H1 (cell line): ENCODE measurements around the gene GAP43. TPM values are rescaled to one million over a fixed set of nuclear protein-coding genes. Genes with fewer than 3 reads are reported as not detected.

Experiments used
- CTCF ChIA-PET: fragments of 300-600 bp; sonication (Branson Sonifier 250); formaldehyde crosslinking; loops from one replicate; lab custom pipeline; 2021; ENCODE audit not compliant: partially characterized antibody; lab: Charles Lee
- POLR2A ChIA-PET: fragments of 300-600 bp; sonication (Branson Sonifier 250); formaldehyde crosslinking; loops from one replicate; lab custom pipeline; 2021; ENCODE audit warnings: inconsistent platforms; ENCODE audit not compliant: partially characterized antibody; lab: Charles Lee
- DNase-seq, 2 experiments: peaks; one replicate each; pipeline versions ENCODE4 v3.0.0 to v3.0.0-alpha.2; 2010 to 2022; ENCODE audit warnings: low spot score in 2 of 2, low read depth in 1 of 2, mixed read lengths in 1 of 2
- FAIRE-seq: peaks from 2 replicates; lab custom pipeline; 2011; peaks lifted over from hg19 to GRCh38; lab: Jason Lieb, UNC
- H2AFZ ChIP-seq: 2 replicates; pipeline ENCODE4 v1.8.1; 2012; ENCODE audit warnings: low read length, inconsistent platforms
- H2AK5ac ChIP-seq: 2 replicates; pipeline ENCODE4 v1.6.1; 2013; ENCODE audit warnings: low read depth, low read length
- H2BK120ac ChIP-seq: replicated peaks from 2 replicates; pipeline ENCODE3; 2013; ENCODE audit warnings: low read depth, low read length, inconsistent platforms
- H2BK12ac ChIP-seq: 2 replicates; pipeline ENCODE4 v1.6.1; 2013; ENCODE audit warnings: low read depth, low read length
- H2BK15ac ChIP-seq: 2 replicates; pipeline ENCODE4 v1.6.1; 2013; ENCODE audit warnings: low read length
- H2BK20ac ChIP-seq: 2 replicates; pipeline ENCODE4 v1.6.1; 2013; ENCODE audit warnings: low read length
- H2BK5ac ChIP-seq: 2 replicates; pipeline ENCODE4 v1.6.1; 2013; ENCODE audit warnings: low read depth, low read length
- H3K14ac ChIP-seq: 2 replicates; pipeline ENCODE4 v1.6.1; 2013; ENCODE audit warnings: inconsistent platforms; ENCODE audit not compliant: insufficient read length
- H3K18ac ChIP-seq: 2 replicates; pipeline ENCODE4 v1.6.1; 2013; ENCODE audit warnings: low read length; ENCODE audit errors: extremely low read depth
- H3K23ac ChIP-seq: 2 replicates; pipeline ENCODE4 v1.6.1; 2013; ENCODE audit warnings: inconsistent platforms; ENCODE audit not compliant: insufficient read length
- H3K23me2 ChIP-seq: 2 replicates; pipeline ENCODE4 v1.6.1; 2013; ENCODE audit warnings: low read depth, low read length
- H3K27ac ChIP-seq: 2 replicates; pipeline ENCODE4 v1.6.1; 2011; ENCODE audit warnings: low read depth, low read length, inconsistent platforms
- H3K27me3 ChIP-seq, 4 experiments: replicated peaks in 1 of 4; 1 replicate in 1 of 4; 2 replicates in 3 of 4; pipeline versions ENCODE4 v1.6.1 to v1.8.1; 2011 to 2013; ENCODE audit warnings: low read length in 3 of 4, mild to moderate bottlenecking in 3 of 4, inconsistent platforms in 2 of 4, mixed read lengths in 2 of 4, moderate library complexity in 1 of 4; ENCODE audit not compliant: control insufficient read depth in 3 of 4, insufficient read depth in 3 of 4; ENCODE audit errors: extremely low read depth in 1 of 4
- H3K36me3 ChIP-seq, 4 experiments: 2 replicates each; pipeline versions ENCODE4 v1.6.1 to v1.8.1; 2011 to 2013; ENCODE audit warnings: mild to moderate bottlenecking in 4 of 4, low read length in 3 of 4, moderate library complexity in 2 of 4, control low read depth in 1 of 4, inconsistent platforms in 1 of 4; ENCODE audit not compliant: insufficient read depth in 4 of 4, control insufficient read depth in 2 of 4
- H3K4ac ChIP-seq: replicated peaks from 2 replicates; pipeline ENCODE3; 2013; ENCODE audit warnings: low read length, low read depth, mixed read lengths, inconsistent platforms; ENCODE audit not compliant: insufficient read length
- H3K4me1 ChIP-seq, 4 experiments: replicated peaks in 1 of 4; 1 replicate in 1 of 4; 2 replicates in 3 of 4; pipeline versions ENCODE4 v1.6.1 to v1.8.1; 2011 to 2013; ENCODE audit warnings: low read length in 3 of 4, inconsistent platforms in 2 of 4, mixed read lengths in 1 of 4; ENCODE audit not compliant: insufficient read depth in 4 of 4, control insufficient read depth in 3 of 4
- H3K4me2 ChIP-seq, 2 experiments: 2 replicates each; pipeline versions ENCODE4 v1.6.1 to v1.8.1; 2011 to 2013; ENCODE audit warnings: low read depth in 2 of 2, low read length in 2 of 2, control low read depth in 1 of 2, inconsistent platforms in 1 of 2, mild to moderate bottlenecking in 1 of 2; ENCODE audit not compliant: insufficient read depth in 1 of 2
- H3K4me3 ChIP-seq, 4 experiments: fragments of 200-600, 300-600 bp in 1 of 4; sonication (generic), shearing (Covaris generic), sonication (Bioruptor Twin) in 1 of 4; 2 replicates each; pipeline versions ENCODE4 v1.5.1 to v1.8.1; 2011 to 2016; ENCODE audit warnings: low read length in 4 of 4, low read depth in 3 of 4, control low read depth in 2 of 4, inconsistent platforms in 2 of 4, mild to moderate bottlenecking in 2 of 4, mixed read lengths in 1 of 4, moderate library complexity in 1 of 4; ENCODE audit not compliant: insufficient read depth in 2 of 4; ENCODE audit errors: extremely low read depth in 1 of 4
- H3K56ac ChIP-seq: replicated peaks from 2 replicates; pipeline ENCODE3; 2013; ENCODE audit warnings: low read depth, mild to moderate bottlenecking, mixed read lengths, low read length, inconsistent platforms; ENCODE audit not compliant: insufficient read length
- H3K79me1 ChIP-seq: 2 replicates; pipeline ENCODE4 v1.6.1; 2013; ENCODE audit warnings: low read depth, low read length, control low read depth
- H3K79me2 ChIP-seq, 2 experiments: 2 replicates each; pipeline versions ENCODE4 v1.6.1 to v1.8.1; 2012 to 2013; ENCODE audit warnings: low read length in 2 of 2, mild to moderate bottlenecking in 2 of 2, inconsistent platforms in 1 of 2; ENCODE audit not compliant: insufficient read depth in 2 of 2, control insufficient read depth in 1 of 2
- H3K9ac ChIP-seq, 4 experiments: replicated peaks in 1 of 4; 1 replicate in 1 of 4; 2 replicates in 3 of 4; pipeline versions ENCODE4 v1.6.1 to v1.8.1; 2011 to 2013; ENCODE audit warnings: low read depth in 3 of 4, low read length in 3 of 4, control low read depth in 2 of 4, mild to moderate bottlenecking in 2 of 4, moderate library complexity in 2 of 4, inconsistent platforms in 1 of 4; ENCODE audit errors: extremely low read depth in 1 of 4
- H3K9me3 ChIP-seq, 2 experiments: 2 replicates each; pipeline versions ENCODE4 v1.6.1 to v1.8.1; 2012 to 2013; ENCODE audit warnings: mild to moderate bottlenecking in 2 of 2, moderate library complexity in 2 of 2, control low read depth in 1 of 2, inconsistent platforms in 1 of 2, low read depth in 1 of 2, low read length in 1 of 2, mixed read lengths in 1 of 2; ENCODE audit not compliant: insufficient read depth in 2 of 2
- H4K20me1 ChIP-seq, 2 experiments: replicated peaks in 1 of 2; 2 replicates each; pipeline versions ENCODE3 to v1.8.1; 2011 to 2013; ENCODE audit warnings: inconsistent platforms in 2 of 2, low read length in 2 of 2, mild to moderate bottlenecking in 1 of 2; ENCODE audit not compliant: insufficient read depth in 2 of 2, control insufficient read depth in 1 of 2
- H4K5ac ChIP-seq: 2 replicates; pipeline ENCODE4 v1.6.1; 2013; ENCODE audit warnings: low read length, low read depth, mixed read lengths, inconsistent platforms; ENCODE audit not compliant: insufficient read length
- H4K8ac ChIP-seq: 2 replicates; pipeline ENCODE4 v1.8.0; 2013; ENCODE audit warnings: mild to moderate bottlenecking, moderate library complexity, low read length, inconsistent platforms; ENCODE audit not compliant: insufficient read depth; ENCODE audit errors: extremely low read depth
- H4K91ac ChIP-seq: replicated peaks from 2 replicates; pipeline ENCODE3; 2013; ENCODE audit warnings: low read length, mixed read lengths, inconsistent platforms; ENCODE audit not compliant: insufficient read length
- ASH2L ChIP-seq: fragments of 200-600, 300-600 bp; sonication (generic); IDR thresholded peaks from one replicate; pipeline ENCODE4 v1.7.1; 2017; ENCODE audit warnings: low read length
- EGR1 ChIP-seq: IDR thresholded peaks from 2 replicates; pipeline ENCODE4 v1.6.1; 2011; ENCODE audit warnings: low read depth, low read length, borderline replicate concordance
- HDAC6 ChIP-seq: IDR thresholded peaks from one replicate; pipeline ENCODE4 v1.7.1; 2012; ENCODE audit warnings: low read depth, mild to moderate bottlenecking, inconsistent platforms, low read length, moderate library complexity
- MAFK ChIP-seq: IDR thresholded peaks from 2 replicates; pipeline ENCODE4 v1.6.1; 2012; ENCODE audit warnings: low read depth, mild to moderate bottlenecking, improper control_type of control experiment, low read length
- NANOG ChIP-seq: IDR thresholded peaks from 2 replicates; pipeline ENCODE4 v1.6.1; 2011; ENCODE audit warnings: low read length, low read depth, mild to moderate bottlenecking, inconsistent platforms; ENCODE audit not compliant: insufficient read depth, poor library complexity, severe bottlenecking
- POLR2A ChIP-seq, 2 experiments: IDR thresholded peaks; 1 replicate in 1 of 2; 2 replicates in 1 of 2; pipeline ENCODE4 v1.6.1; 2011; ENCODE audit warnings: low read depth in 2 of 2, low read length in 2 of 2, mild to moderate bottlenecking in 2 of 2; ENCODE audit errors: control extremely low read depth in 1 of 2
- TEAD4 ChIP-seq: IDR thresholded peaks from 2 replicates; pipeline ENCODE4 v1.6.1; 2012; ENCODE audit warnings: low read depth, low read length, inconsistent platforms, mixed read lengths
- ZNF274 ChIP-seq: IDR thresholded peaks from 2 replicates; pipeline ENCODE4 v1.7.0; 2012; ENCODE audit warnings: low read length, borderline replicate concordance; ENCODE audit errors: extremely low read depth
- WGBS, 2 experiments: shearing (Covaris generic) in 1 of 2; methylation state at CpG; one replicate each; pipeline versions ENCODE4 v1.1.6 to v1.1.7; 2013 to 2015; ENCODE audit warnings: low lambda C conversion rate in 2 of 2, mixed read lengths in 2 of 2, inconsistent platforms in 1 of 2, low coverage in 1 of 2, missing lambda C conversion rate in 1 of 2; ENCODE audit not compliant: insufficient replicate concordance in 2 of 2, insufficient coverage in 1 of 2, insufficient read length in 1 of 2; ENCODE audit errors: extremely low coverage in 1 of 2, missing lambda C conversion rate in 1 of 2; 5-methylcytosine and 5-hydroxymethylcytosine counted together
- polyA plus RNA-seq, 7 experiments: library from polyadenylated mRNA; depleted of rRNA in 3 of 7; stranded (reverse) in 5 of 7; unstranded in 2 of 7; fragments of >200 nt in 5 of 7; fragments of 200-250 nt in 2 of 7; gene quantifications; 1 replicate in 5 of 7; 2 replicates in 1 of 7; 4 replicates in 1 of 7; pipeline versions ENCODE4 v1.2.1 to v1.2.3, GENCODE V29; 2011 to 2013; ENCODE audit warnings: missing spikeins in 2 of 7, mixed read lengths in 2 of 7
- total RNA-seq: library from RNA; stranded (reverse); fragmentation: NEBNext Ultra II Directional; extraction: Animal tissue kit (Norgen Biotek cat#: 25700); gene quantifications from 2 replicates; pipeline ENCODE4 v1.2.1, GENCODE V29; 2021
- TF ChIP-seq, protein P1 (sequence below), 3 experiments: IDR thresholded peaks; 1 replicate in 2 of 3; 2 replicates in 1 of 3; pipeline versions ENCODE4 v1.5.1 to v1.6.1; 2011; ENCODE audit warnings: low read length in 3 of 3, mild to moderate bottlenecking in 3 of 3, inconsistent platforms in 2 of 3, low read depth in 1 of 3, moderate library complexity in 1 of 3; ENCODE audit not compliant: insufficient read depth in 1 of 3; ENCODE audit errors: control extremely low read depth in 1 of 3
- TF ChIP-seq, protein P2 (sequence below): IDR thresholded peaks from 2 replicates; pipeline ENCODE4 v1.6.1; 2011; ENCODE audit warnings: low read length, improper control_type of control experiment

The GAP43 gene
- total and polyA plus RNA-seq, 2 of the 8 experiments (the other 6 are each of a cell fraction or from before 2014, with no cell fraction given) = 11.2 to 21.9 TPM

DNA sequence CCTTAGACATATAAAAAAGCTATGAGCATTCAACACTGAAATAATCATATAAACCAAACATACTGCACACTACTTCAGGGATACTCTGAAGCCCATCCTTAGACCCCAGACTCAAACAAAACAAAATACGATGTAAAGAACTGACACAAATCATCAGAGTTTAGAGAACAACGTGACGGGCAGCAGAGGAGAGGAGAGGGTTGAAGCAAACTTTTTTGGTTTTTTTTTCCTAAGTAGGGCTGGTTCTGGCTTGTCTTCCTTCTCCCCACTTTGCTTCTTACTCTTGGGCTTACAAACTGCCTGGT, 34.7 kb downstream of the GAP43 start:
- H3K18ac ChIP-seq = peak overlapping the region; percentile 98
- H3K4me2 ChIP-seq = peak overlapping the region; percentile 78 to 98
- H4K91ac ChIP-seq = peak overlapping the region; percentile 96
- peaks cover 5 to 14% (median 10%) of the 10 kb centered on the region in 4 experiments; a peak in 6 of 7 replicates for H3K4me1 ChIP-seq
- peak overlapping the region; percentile 40; the same call in 1 of the 2 replicates for H2AK5ac ChIP-seq
- H2AFZ ChIP-seq = peak overlapping the region; percentile 95
- H2BK12ac ChIP-seq = peak overlapping the region; percentile 91; the same call in 1 of the 2 replicates
- peak overlapping the region; percentile 91 for H4K5ac ChIP-seq
- no peak overlapping the region for H3K4ac ChIP-seq
- H2BK20ac ChIP-seq = 0 out of 2 replicates have a peak overlapping the region, but pooled peaks have one; percentile 61
- H2BK120ac ChIP-seq = peak overlapping the region; percentile 82
- H3K4me3 ChIP-seq = peak overlapping the region; percentile 64 to 76 (median 72)
- H3K9me3 ChIP-seq = no peaks in the 10 kb centered on the region
- POLR2A ChIA-PET = interaction anchor here (0.9 to 1.4 kb wide), 4 partner anchors 8 to 212 kb away, joined by 3 read pairs; no protein-coding TSS in a partner anchor
- H3K79me1 ChIP-seq = no peaks in the 10 kb centered on the region; the same call in 1 of the 2 replicates
- CTCF ChIA-PET = interaction anchor here (0.8 to 2.9 kb wide), 5 partner anchors 10 to 35 kb away, joined by 3 to 14 read pairs (median 6); partner anchors contain the start of gene GAP43
- H3K27me3 ChIP-seq = no peaks in the 10 kb centered on the region
- H4K20me1 ChIP-seq = no peaks in the 10 kb centered on the region
- H3K23ac ChIP-seq = no peak overlapping the region
- H4K8ac ChIP-seq = peak overlapping the region; percentile 88; the same call in 1 of the 2 replicates
- H3K9ac ChIP-seq = peak overlapping the region; percentile 77 to 86 (median 84)
- no peaks in the 10 kb centered on the region for H3K79me2 ChIP-seq
- FAIRE-seq (no peak), DNase-seq (no peak)
- H3K27ac ChIP-seq = peak overlapping the region; percentile 82
- H3K36me3 ChIP-seq = no peaks in the 10 kb centered on the region
- H2BK5ac ChIP-seq = peak overlapping the region; percentile 76
- H2BK15ac ChIP-seq = peak overlapping the region; percentile 99
- no peak overlapping the region for H3K14ac ChIP-seq
- no peak overlapping the region for H3K56ac ChIP-seq
- WGBS, 2 experiments = 47% methylated on average over 3 of the region's 3 CpGs; no CpG with 5 or more reads in 1 of the 2 experiments
- peaks cover 4% of the 10 kb centered on the region; the same call in 1 of the 2 replicates for H3K23me2 ChIP-seq
- TF ChIP-seq POLR2A (IDR thresholded peaks at IDR 0.05; ENCODE audit: control extremely low read depth in 1 of 2, low read depth in 2 of 2, low read length in 2 of 2) (no peak), NANOG (no peak), EGR1 (no peak), ASH2L (no peak), TEAD4 (no peak), MAFK (no peak), HDAC6 (no peak), ZNF274 (no peak)
- TF ChIP-seq, protein P1, sequence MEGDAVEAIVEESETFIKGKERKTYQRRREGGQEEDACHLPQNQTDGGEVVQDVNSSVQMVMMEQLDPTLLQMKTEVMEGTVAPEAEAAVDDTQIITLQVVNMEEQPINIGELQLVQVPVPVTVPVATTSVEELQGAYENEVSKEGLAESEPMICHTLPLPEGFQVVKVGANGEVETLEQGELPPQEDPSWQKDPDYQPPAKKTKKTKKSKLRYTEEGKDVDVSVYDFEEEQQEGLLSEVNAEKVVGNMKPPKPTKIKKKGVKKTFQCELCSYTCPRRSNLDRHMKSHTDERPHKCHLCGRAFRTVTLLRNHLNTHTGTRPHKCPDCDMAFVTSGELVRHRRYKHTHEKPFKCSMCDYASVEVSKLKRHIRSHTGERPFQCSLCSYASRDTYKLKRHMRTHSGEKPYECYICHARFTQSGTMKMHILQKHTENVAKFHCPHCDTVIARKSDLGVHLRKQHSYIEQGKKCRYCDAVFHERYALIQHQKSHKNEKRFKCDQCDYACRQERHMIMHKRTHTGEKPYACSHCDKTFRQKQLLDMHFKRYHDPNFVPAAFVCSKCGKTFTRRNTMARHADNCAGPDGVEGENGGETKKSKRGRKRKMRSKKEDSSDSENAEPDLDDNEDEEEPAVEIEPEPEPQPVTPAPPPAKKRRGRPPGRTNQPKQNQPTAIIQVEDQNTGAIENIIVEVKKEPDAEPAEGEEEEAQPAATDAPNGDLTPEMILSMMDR (IDR thresholded peaks at IDR 0.05; ENCODE audit: control extremely low read depth in 1 of 3, insufficient read depth in 1 of 3, low read depth in 1 of 3, low read length in 3 of 3) = no peak
- TF ChIP-seq, protein P2, sequence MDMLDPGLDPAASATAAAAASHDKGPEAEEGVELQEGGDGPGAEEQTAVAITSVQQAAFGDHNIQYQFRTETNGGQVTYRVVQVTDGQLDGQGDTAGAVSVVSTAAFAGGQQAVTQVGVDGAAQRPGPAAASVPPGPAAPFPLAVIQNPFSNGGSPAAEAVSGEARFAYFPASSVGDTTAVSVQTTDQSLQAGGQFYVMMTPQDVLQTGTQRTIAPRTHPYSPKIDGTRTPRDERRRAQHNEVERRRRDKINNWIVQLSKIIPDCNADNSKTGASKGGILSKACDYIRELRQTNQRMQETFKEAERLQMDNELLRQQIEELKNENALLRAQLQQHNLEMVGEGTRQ = no peak
